ENCODE data around the gene KIF1A. TPM values are rescaled to one million over a fixed set of nuclear protein-coding genes. Genes with fewer than 3 reads are reported as not detected.
A peak's percentile ranks its signal among the peaks of the same experiment; 100 is the strongest.

KIF1A gene
- total RNA-seq, 1 donor from 2014 or later, result 0.24 TPM

DNA sequence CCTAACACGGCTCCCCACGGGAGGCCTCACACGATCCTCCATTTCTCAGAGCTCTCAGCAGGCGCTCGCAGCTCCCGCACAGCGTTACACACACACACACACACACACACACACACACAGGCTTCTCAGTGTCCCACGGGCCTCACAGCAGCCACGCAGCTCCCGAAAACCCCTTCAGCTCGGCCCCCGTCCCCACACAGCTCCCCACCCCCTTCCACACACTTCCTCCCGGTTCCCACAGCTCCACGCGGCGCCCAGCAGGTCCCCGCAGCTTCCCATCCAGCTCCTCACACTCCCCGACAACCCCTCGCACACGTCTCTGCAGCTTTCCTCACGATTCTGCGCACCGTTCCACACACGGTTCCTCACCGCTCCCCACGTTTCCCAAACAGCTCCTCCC is 41.6 kb downstream of the KIF1A start:
- no peak overlapping the region for H3K4me3 ChIP-seq
- H3K36me3 ChIP-seq, result no peaks in the 10 kb centered on the region
- H3K27me3 ChIP-seq (ENCODE audit: low read depth), result no peaks in the 10 kb centered on the region
- H3K4me1 ChIP-seq, result peaks cover 5% of the 10 kb centered on the region
- intact Hi-C loops (cut with DNase I), result no loop called here
- ATAC-seq, result no peak
- H3K27ac ChIP-seq, result no peak overlapping the region
- TF ChIP-seq CTCF (IDR thresholded peaks at IDR 0.05), result no peak
- no peak for DNase-seq
- H3K9me3 ChIP-seq, result no peaks in the 10 kb centered on the region

- H3K4me3 ChIP-seq, result no peak overlapping the region
- ATAC-seq, result no peak
- H3K36me3 ChIP-seq, result no peaks in the 10 kb centered on the region
- DNase-seq, result no peak
- TF ChIP-seq CTCF (IDR thresholded peaks at IDR 0.05), result no peak
- H3K27ac ChIP-seq, result no peak overlapping the region
- peaks cover 5% of the 10 kb centered on the region for H3K4me1 ChIP-seq
- H3K27me3 ChIP-seq (ENCODE audit: low read depth), result no peaks in the 10 kb centered on the region
- no peaks in the 10 kb centered on the region for H3K9me3 ChIP-seq
- intact Hi-C loops (cut with DNase I), result no loop called here
Measured at GRCh38 chr2:240777456-240778212, 42.4 kb downstream of the KIF1A start.

DNA sequence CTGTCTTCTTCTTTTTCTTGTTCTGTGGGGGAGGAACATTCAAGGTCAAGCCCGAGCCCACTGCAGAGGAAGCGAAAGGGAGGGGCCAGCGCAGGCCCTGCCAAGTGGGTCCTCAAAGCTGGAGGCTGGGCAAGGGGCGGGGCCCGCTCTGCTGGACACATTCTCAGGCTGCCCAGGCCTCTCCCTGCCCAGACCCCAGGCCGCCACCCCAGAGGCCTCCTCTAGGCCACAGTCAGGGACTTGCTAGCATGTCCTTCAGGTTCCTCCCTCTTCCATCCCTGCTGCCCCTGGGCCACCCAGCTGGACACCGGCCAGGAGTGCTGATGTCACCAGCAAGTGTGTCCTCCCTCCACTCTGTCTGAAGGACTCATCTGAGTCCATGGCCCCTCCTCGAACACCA is 44.1 kb downstream of the KIF1A start:
- H3K9me3 ChIP-seq, result no peaks in the 10 kb centered on the region
- no peak for TF ChIP-seq CTCF (IDR thresholded peaks at IDR 0.05)
- no peaks in the 10 kb centered on the region for H3K27me3 ChIP-seq (ENCODE audit: low read depth)
- H3K27ac ChIP-seq, result no peak overlapping the region
- DNase-seq, result no peak
- H3K4me3 ChIP-seq, result no peak overlapping the region
- ATAC-seq, result peak; percentile 13 to 32
- peaks cover 5% of the 10 kb centered on the region for H3K4me1 ChIP-seq
- H3K36me3 ChIP-seq, result no peaks in the 10 kb centered on the region
- intact Hi-C loops (cut with DNase I), result no loop called here

GRCh38 chr2:240774856-240775255 is 45.2 kb downstream of the KIF1A start:
- Histone ChIP-seq H3K4me3 (no peak overlapping the region), H3K27me3 (ENCODE audit: low read depth) (no peaks in the 10 kb centered on the region), H3K4me1 (peaks cover 5% of the 10 kb centered on the region), H3K9me3 (no peaks in the 10 kb centered on the region), H3K27ac (no peak overlapping the region), H3K36me3 (no peaks in the 10 kb centered on the region)
- intact Hi-C loops (cut with DNase I), result no loop called here
- no peak for TF ChIP-seq CTCF (IDR thresholded peaks at IDR 0.05)
- ATAC-seq (no peak), DNase-seq (no peak)

DNA sequence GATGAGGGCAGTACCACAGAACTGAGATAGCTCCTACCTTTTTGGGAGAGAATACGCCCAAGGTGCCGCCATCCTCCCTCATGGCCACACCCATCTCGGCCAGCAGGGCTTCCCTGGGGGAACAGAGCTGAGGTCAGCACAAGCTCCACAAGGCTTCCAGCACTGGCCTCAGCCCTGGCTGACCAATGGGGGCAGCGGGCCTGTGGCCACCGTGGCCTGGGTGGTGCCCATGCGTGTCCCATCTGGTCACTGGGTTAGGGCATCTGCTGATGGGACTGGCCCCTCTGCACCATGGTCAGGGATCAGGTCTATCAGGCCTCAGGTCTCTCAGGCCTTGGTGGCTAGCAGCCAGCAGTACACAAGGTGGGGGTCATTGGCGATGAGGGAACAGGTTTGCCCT is 50.9 kb downstream of the KIF1A start:
- H3K27ac ChIP-seq, result no peak overlapping the region
- intact Hi-C loops (cut with DNase I), result no loop called here
- no peaks in the 10 kb centered on the region for H3K36me3 ChIP-seq
- DNase-seq (no peak), ATAC-seq (no peak)
- no peaks in the 10 kb centered on the region for H3K4me1 ChIP-seq
- no peak overlapping the region for H3K4me3 ChIP-seq
- H3K27me3 ChIP-seq (ENCODE audit: low read depth), result peaks cover 3% of the 10 kb centered on the region
- H3K9me3 ChIP-seq, result no peaks in the 10 kb centered on the region
- TF ChIP-seq CTCF (IDR thresholded peaks at IDR 0.05), result no peak

Data from lower lobe of right lung (tissue), 2 donors.